NCI-H1694 treated with DMSO at 0.1 percent for 48 hours (cell line): ENCODE measurements around the gene UGT1A6.

Experiments used
- DNase-seq: peaks from one replicate; lab custom pipeline; 2025; lab: John Stamatoyannopoulos, UW

Gene UGT1A6

GRCh38 chr2:233801357-233802131 is 108.9 kb downstream of the UGT1A6 start:
- DNase-seq, result no peak

DNA sequence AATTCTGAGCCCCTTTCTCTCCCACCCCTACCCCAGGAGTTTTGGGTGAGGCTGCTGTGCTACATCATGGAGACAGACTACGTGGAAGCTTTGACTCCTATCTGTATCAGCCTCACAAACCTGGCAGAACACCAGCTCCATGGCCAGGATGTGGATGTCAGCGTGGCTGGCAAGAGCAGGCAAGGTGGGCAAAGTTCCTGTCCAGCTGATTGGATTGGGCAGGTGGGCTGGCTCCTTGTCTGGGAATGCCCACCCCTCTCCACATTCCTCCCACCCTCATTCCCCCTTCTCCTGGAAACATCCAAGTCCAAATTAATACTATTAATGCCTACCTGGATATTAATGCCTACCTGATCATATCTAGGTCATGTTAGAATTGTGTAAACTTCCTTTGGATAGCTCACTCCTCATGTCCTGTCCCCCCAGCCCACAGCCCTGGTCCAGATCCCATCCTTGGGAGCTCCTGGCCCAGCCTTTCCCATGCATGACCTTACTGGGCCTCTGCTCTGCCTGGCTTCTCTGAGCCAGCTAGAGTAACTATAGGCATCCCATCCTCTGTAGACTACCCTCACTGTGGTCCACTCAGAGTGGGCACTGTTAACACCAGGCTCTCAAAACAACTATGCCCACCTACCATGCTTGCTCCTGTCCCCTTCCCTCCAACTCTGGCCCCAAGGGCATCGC is 109.6 kb downstream of the UGT1A6 start:
- DNase-seq, result no peak

DNA sequence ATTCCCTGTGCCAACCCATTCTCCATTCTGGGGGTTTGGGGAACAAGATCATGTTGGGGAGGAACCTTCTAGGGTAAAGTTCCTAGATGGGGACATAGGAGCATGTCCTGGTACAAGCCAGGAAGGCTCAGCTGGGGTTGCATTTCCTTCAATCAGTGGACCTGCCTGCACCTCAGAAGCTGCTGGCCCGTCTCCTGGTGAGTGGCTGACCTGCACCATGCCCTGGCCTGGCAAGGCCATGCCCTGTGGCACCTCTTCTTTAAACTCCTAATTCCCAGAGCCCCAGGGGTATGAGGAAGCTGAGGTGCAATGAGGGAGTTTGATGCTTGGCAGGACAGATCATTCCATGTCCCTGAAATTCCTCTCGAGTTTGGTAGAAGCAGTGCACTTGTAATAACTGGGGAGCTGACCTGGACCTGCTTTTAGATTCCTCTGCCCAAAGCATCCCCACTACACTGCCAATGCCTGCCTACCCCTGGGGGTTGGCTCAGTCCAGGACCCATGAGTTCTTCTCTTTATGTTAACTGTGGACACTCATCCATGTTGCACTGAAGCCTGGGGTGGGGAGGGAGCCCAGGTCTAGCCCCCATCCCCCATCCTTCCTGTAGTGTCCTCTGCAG is 110.7 kb downstream of the UGT1A6 start:
- DNase-seq, result no peak

GRCh38 chr2:233803994-233804393 is 111.3 kb downstream of the UGT1A6 start:
- no peak for DNase-seq

DNA sequence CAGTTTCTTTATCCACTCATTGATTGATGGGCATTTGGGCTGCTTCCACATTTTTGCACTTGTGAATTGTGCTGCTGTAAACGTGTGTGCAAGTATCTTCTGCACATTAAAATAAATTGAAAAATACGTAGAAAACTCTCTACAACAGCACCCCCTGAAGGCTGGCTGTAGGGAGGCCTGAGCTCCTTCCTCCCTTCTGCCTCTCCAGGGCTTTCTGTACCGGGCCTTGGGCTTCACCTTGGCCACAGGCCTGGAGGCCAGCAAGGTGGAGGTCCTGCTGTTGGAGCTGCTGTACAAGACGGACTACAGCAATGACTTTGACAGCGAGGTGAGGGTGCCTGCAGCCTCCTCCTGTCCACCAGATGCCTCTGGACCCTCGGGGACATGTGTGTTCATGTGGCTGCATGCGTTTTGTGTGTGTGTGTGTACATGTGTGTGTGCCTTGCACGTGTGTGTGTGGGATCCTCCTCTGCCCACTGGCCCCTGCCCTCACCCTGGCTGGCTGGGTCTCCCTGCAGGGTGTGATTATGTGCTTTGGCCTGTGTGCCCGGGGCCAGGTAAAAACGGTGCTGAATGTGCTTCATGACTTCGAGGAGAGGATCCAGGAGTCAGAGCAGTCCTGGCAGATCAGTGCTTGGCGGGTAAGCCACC is 114.7 kb downstream of the UGT1A6 start:
- no peak for DNase-seq

- DNase-seq, result no peak
Observed at GRCh38 chr2:233807966-233808935, 115.6 kb downstream of the UGT1A6 start.

- no peak for DNase-seq
Observed at GRCh38 chr2:233810385-233810784, 117.7 kb downstream of the UGT1A6 start.

DNA sequence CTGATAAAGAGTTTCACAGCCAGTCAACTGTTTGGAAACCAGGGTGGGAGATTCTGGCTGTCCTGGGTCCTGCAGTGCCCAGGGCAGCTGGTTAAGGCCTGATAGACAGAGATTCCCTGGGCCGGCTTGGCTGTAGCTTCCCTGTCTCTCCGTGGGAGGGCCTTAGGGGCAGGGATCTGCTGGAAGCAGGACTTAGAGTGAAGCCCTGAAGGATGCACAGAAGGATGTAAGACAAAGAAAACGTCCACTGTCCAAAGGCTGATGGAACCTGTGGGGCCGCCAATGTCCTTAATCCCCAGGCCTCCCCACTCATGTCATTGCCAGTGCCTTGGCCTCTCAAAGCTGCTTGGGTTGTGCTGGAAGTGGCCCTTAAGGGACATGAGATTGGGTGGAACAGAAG is 118.4 kb downstream of the UGT1A6 start:
- DNase-seq, result no peak

DNA sequence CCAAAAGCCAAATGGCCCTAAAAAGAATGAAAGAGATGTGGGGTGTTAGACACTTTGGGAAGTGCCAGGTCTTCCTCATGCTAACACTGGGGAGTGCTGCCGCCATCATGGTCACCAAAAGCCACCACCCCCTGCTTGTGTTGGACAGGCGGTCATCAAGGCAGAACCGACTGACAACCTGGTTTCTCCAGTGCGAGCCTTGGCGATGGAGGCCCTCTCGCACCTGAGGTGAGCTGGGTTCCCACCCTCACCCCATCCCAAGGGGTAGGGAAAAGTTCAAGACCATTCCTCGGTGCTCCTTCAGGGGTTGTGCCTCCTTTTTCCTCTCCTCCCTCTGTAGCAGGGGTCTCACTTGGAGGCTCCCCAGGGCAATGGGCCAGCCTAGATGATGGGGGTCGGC is 119.0 kb downstream of the UGT1A6 start:
- no peak for DNase-seq

DNA sequence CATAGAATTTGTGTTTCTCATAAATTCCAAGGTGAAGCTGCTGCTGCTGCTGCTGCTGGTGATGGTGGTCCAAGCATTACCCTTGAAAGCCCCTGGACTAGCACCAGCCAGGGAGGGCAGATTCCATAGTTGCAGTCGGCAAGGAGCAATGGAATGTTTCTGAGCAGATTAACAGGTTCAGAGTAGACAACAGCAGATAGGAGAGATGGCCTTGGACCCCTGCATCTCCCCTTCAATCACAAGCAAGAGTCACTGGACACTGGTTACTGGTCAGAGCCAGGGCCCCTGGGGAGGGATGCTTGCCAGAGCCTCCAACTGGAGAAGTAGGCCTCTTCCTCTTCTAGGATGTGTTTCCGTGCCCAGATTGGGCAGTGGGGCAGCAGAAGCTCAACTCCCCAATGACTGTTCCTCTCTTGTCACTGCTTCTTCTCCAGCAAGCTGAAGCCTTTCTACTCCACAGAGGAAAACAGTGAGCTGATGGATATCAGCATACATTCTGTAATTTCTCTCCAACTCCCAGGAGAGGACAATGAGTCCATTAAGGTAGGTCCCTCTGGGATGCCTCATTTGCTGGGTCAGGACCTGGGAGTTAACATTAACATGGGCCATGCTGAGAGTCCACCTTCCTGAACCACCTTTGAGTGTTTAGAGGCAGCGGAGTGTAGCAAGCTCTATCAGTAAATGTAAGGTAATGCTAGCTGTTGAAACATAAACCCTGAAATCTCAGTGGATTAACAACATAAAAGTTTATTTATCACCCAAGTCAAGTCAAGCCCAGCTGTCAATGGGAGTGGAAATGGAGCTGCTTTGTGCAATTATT is 120.8 kb downstream of the UGT1A6 start:
- DNase-seq, result no peak

DNA sequence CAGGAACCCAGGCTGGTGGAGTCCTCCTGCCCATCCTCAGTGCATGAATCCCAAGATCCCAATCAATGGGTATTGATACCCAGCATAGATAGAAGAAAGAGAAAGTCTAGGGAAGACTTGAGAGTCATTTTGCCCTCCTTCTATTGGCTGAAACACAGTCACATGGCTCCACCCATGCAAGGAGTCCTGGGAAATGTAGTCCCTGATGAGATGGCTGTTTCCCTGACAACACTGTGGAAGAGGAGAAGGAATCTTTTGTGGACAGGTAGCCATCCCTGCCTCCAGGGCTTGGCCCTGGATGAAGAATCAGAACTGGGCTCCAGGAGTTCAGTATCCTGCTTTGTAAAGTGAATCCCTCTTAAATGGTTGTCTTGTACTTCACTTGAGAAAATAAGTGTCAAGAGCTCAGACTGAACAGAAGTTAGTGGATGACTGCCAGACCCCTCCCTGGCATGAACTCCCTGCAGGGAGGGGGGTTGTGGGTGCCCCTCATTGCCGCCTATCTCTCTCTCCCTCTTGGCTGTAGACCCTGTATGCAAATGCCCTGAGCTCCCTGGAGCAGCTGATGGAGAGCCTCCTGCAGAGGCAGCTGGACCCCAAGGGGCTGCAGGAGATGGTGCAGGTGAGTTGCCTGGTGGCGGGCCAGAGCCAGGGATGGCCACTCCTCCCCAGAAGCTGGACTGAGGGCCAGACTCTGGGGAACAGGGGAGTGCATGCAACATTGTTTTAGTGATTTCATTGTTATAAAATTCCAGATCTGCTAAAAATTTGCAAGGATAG is 121.6 kb downstream of the UGT1A6 start:
- no peak for DNase-seq

GRCh38 chr2:233815861-233816260 is 123.2 kb downstream of the UGT1A6 start:
- no peak for DNase-seq

DNA sequence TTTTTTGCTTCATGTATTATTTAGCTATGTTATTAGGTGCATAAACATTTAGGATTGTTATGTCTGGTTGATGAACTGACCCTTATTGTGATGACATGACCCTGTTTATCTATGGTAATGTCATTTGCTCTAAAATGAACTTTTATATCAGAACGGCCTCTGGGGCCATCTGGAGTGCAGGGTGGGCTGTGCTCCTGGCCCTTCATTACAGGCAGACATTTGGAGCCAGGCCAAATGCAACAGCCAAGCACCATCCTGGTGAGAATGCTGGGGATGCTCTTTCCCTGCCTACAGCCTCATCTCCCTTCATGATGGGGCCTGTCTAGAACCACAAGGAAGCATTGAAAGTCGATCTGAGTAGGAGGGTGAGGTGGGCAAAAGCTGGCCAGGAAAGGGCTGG is 123.6 kb downstream of the UGT1A6 start:
- DNase-seq, result peak; percentile 70

DNA sequence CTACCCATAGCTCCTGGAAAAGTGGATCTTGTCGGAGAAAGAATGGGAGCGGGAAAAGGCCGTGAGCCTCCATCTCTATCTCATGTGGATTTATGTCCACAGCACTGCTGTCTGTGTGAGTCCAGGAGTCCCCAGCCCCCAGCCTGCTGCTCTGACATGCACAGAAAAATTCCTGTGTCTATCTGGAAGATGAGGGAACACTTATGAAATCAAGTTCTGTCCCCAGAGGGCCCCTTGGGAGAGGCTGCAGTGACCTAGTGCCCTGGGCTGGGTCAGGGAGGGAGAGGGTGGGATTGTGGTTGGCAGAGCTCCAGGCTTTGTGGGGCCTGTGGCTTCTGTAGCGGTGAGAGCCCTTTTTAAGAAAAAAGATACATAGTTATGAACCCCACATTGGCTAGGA is 124.1 kb downstream of the UGT1A6 start:
- DNase-seq, result no peak

DNA sequence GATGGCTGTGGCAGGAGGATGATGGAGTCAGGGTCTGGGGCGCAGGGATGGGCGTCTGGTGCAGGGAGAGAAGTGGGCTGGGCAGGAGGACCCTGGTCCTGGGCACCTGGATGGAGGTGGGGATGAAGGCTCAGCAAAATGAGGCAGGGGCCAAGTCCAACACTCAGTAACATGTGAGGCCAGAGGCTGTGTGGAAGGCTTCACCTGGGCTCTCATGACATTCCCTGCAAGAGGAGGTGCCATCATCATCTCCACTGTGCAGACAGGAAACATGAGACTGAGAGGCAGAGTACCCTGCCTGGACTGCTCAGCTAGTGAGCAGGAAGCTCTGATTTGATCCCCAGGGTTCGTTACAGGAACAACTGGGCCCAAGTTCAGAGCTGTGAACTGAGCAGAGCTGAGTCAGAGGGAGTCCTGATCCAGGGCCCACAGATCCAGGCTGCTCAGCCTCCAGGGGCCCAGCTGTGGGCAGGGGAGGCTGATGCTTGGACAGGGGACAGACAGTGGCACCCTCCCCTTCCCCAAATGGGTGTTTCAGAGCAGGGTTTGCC is 124.7 kb downstream of the UGT1A6 start:
- no peak for DNase-seq

GRCh38 chr2:233817995-233818638 is 125.4 kb downstream of the UGT1A6 start:
- DNase-seq, result no peak

DNA sequence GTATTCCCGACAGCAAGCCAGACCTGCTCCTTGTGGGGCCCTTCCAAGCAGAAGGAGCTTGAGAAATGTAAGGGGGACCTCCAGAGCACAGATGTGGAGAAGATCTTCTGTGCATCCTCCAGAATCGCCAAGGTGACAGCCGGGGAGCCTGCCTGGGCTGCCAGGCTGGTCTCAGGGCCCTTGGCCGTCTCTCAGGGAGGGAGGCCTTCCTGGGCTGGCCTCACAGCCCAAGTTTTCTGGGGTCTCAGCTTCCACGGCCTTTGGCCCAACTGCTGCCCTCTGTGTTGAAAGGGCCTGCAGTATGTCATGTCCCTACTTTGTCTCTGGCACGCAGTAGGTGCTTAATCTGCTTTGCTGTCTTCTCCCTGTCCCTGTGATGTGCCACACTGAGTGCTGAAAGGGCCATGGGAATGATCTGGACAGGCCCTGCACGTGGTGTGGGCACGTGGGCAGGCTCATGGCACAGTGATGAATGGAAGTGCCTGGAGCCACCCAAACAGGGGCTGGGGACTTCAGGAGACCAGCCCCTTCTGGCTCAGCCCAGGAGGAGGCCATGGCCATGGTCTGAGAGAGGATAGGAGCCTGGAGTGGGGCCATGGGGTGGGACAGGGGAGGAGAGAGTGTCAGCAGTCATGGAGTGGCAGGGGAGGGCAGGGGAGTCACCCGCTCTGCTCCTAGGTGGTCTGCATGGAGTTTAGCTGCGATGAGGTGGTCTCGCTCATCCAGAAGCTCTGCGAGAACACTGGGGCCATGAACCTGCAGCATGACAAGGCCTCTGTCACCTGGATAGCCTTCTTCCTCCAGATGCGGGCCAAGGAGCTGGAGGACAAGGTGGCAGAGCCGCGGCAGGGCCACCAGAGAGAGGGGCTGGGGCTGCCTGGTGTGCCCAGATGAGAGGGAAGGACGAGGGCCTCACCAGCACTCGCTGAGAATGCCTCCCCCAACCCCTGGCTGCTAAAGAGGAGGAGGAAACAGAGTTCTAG is 126.2 kb downstream of the UGT1A6 start:
- DNase-seq, result no peak
